ENCODE data around the gene BRD4.
"Not testable (repeated sequence)": the region's sequence is repeated elsewhere in the genome, so short reads cannot be mapped to it uniquely, and the experiment has no call there.

Gene BRD4

GRCh38 chr19:15358918-15359317 lies 26.6 kb upstream of the BRD4 start:
- no peak for DNase-seq

GRCh38 chr19:15357906-15358305 lies 25.6 kb upstream of the BRD4 start:
- DNase-seq: no peak

GRCh38 chr19:15354566-15355296 lies 22.4 kb upstream of the BRD4 start:
- DNase-seq: no peak

GRCh38 chr19:15353908-15354307 lies 21.6 kb upstream of the BRD4 start:
- no peak for DNase-seq

DNA sequence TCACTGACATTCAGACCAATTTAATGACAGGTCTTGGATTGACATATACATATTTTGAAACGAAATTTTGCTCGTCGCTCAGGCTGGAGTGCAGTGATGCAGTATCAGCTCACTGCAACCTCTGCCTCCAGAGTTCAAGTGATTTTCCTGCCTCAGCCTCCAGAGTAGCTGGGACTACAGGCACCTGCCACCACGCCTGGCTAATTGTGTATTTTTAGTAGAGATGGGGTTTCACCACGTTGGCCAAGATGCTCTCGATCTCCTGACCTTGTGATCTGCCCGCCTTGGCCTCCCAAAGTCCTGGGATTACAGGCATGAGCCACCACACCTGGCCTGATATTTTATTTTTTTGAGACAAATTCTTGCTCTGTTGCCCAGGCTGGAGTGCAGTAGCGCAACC lies 20.2 kb upstream of the BRD4 start:
- not testable (repeated sequence) for DNase-seq

GRCh38 chr19:15341328-15341727 lies 9.0 kb upstream of the BRD4 start:
- DNase-seq: not testable (repeated sequence)

- no peak for DNase-seq
Observed at GRCh38 chr19:15340086-15340485, 7.7 kb upstream of the BRD4 start.

GRCh38 chr19:15337202-15337601 lies 4.9 kb upstream of the BRD4 start:
- DNase-seq: no peak

GRCh38 chr19:15335992-15336391 lies 3.7 kb upstream of the BRD4 start:
- DNase-seq: not testable (repeated sequence)

DNA sequence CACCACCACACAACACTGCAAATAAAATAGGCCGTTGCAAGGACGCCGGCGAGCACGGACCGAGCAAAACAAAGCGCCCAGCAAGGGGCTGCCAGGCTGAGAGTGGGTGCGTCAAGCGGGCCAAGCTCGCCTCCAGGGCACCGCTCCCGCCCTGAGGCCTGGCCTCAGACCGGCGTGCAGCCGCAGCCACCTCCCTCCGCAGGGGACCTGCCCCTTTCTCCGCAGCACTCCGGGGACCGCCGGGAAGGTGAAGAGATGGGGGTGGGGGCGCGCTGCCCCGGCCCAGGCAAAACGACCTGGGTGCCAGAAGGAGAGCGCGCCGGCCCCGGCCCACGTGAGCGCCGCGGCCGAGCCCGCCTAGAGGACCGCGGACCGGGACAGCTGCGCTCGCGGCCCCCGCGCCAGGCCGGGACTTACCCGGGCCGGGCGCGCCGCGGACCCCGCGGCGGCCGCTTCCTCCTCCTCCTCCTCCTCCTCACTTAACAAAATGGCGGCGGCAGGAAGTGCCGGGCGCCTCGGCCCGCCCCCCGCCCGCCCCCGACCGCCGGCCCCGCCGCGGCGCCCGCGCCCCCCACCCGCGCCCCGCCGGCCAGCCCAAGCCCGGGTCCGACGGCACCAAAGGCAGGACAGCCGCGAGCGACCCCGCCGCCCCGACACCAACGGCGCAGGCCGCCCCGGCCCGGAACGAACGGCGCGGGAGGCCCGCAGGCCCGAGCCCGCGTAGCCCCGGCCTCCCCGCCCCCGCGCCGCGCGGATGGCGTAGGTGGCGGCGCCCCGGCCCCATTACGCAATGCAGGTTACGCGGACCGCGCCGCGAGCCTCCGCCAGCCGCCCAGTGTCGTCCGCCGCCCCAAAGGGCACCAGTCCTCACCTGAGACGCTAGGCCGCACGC lies 674 bp downstream of the BRD4 start:
- DNase-seq: peak; percentile 75

DNA sequence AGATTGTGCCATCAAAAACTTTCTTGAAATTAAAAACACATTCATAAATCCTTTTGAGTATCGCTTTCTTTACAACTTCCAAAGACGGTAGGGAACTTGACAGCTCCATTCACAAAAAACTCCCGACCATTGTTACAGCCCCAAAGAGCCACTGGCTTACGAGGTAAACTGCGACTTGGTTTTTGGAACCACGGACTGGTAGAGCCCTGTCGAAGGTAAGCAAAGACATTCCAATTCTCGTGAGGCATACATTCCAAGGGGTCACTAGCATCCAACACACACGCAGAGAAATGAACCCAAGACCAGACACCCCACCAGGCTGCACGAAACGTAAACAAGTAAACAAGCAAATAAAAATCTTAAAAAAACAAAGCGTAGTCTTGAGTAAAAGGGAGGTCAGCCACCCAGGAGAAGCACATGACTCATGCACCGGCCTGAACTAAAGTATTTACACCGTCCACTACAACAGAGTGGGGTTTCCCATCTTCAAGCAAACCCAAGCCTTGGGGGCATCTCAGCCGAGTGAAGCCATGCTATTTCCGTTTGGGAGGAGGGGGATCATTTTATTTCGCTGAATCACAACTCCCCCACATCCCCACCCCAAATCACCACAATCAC lies 1.4 kb downstream of the BRD4 start:
- DNase-seq: no peak

DNA sequence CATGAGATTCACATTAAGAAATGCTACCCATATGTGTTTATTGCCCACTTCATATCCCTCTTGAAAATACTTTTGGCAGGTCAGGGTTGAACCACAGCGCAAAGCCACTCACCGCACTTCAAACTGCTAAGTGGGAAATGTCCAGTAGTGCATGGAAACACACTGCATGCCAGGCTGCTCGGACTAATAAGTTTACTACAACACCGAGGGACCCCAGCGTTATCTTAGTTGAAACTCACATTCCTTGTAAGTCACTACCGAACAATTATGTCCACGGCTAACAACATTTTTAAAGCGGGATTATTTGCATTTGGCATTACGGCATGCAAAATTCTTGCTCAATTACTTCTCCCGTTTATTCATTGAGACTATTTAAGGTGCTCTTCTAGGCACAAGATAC lies 4.0 kb downstream of the BRD4 start:
- no peak for DNase-seq

- DNase-seq: peak; percentile 50
Observed at GRCh38 chr19:15324791-15325519, 7.4 kb downstream of the BRD4 start.

DNA sequence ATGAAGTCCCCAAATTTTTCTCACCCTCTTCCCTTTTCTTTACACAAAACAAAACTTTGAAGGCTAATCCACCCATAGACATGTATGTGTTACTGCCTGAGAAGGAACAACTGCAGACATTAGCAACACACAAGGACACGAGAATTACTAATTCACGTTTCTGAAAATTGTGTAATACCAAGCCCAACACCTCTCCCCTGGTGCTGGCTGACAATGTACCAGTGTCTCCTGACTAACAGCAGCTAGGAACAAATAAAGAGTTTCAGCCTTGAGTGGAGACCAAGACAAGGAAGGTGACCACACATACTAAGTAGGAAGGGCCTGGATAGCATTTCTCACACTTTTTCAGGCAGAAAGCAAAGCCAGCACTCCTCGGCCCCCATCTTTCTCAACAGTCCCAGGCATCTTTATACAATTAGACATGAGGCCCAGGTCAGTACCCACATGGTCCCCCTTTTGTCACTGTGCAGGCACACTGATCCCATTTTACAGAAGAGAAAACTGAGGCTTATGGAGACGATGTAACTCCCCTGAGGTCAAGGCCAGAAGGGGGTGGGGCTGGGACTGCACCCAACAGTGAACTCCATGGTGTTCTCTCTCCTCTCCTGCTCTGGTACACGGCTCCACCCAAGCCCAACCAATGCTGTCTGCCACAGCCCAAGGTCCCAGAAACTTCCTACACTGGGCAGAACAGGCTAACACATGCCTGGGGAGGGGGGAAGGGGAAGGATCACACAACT lies 8.7 kb downstream of the BRD4 start:
- DNase-seq: peak; percentile 69

GRCh38 chr19:15321739-15322138 lies 10.6 kb downstream of the BRD4 start:
- no peak for DNase-seq

DNA sequence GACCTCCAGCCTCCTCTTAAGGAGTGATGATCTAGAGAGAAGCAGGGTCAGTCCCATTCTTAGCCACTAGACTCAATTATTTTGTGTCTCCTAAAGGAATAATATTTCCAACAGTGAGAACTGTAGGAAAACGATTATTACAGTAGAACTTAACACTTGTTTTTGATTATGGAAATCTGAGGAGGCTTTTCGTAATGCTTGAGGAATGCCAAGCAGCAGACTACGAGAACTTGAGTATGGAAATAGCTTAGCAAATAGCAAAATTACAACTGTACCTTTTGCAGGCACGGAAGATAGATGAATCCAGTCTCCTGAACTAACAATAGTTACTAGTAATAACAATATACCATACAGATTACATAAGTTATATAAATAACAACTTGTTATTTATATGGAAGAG lies 12.2 kb downstream of the BRD4 start:
- DNase-seq: no peak

GRCh38 chr19:15318241-15318691 lies 14.1 kb downstream of the BRD4 start:
- no peak for DNase-seq

GRCh38 chr19:15317392-15318071 lies 14.8 kb downstream of the BRD4 start:
- DNase-seq: no peak

GRCh38 chr19:15316498-15316897 lies 15.8 kb downstream of the BRD4 start:
- no peak for DNase-seq

GRCh38 chr19:15315101-15315500 lies 17.2 kb downstream of the BRD4 start:
- no peak for DNase-seq

DNA sequence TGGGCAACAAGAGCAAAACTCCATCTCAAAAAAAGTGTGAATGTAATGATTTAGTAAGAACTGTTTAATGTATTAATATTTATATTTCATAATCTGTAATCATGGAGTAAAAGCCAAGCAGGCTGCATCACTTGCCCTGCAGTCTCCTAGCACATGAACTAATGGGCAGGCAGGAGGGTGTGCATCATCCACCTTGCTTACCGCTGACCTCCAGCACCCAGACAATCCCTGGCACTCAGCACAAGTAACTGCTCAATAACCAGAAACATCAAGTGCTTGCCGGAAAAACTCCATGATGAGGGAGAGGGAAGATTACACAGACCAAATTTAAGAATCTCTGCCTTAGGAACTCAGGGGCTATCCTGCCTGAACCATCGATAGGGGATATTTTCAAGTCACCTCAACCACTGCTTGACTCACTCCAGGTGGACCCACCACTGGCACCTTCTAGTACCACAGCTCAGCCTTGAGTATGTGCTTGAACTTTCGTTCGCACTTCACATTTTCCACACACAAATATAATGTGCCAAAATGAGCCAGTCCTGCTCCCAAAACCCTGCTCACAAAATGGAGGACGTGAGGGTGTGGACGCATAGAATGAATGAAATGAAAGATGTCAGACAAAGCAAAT lies 18.6 kb downstream of the BRD4 start:
- DNase-seq: no peak

Data from hematopoietic multipotent progenitor cell treated with erythropoietin and hydrocortisone succinate and interleukin-3 and kit ligand, for 6 days (in vitro differentiated cells).